ENCODE data around the gene TPRG1.

The TPRG1 gene

DNA sequence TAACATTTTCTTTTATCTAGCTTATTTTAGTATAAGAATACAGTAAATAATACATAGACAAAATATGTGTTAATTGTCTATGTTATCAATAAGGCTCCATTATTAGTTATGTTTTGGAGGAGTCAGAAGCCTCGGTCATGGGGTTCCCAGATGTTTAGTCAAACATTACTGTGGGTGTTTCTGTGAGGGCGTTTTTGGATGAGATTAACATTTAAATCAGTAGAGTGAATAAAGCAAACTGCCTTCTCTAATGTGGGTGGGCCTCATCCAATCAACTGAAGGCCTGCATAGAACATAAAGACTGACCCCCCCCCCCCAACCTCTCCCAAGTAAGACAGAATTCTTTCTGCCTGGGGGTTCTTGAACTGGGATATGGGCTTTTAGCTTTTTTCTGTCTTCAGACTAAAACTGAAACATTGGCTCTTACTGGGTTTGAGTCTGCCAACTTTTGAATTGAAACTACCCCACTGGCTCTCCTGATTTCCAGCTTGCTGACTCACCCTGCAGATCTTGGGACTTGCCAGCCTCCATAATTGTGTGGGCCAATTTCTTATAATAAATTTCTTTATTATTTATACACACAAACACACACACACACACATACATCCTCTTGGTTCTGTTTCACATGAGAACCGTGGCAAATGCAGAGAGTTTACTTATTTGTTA is 192.0 kb downstream of the TPRG1 start:
- no peak for DNase-seq

DNA sequence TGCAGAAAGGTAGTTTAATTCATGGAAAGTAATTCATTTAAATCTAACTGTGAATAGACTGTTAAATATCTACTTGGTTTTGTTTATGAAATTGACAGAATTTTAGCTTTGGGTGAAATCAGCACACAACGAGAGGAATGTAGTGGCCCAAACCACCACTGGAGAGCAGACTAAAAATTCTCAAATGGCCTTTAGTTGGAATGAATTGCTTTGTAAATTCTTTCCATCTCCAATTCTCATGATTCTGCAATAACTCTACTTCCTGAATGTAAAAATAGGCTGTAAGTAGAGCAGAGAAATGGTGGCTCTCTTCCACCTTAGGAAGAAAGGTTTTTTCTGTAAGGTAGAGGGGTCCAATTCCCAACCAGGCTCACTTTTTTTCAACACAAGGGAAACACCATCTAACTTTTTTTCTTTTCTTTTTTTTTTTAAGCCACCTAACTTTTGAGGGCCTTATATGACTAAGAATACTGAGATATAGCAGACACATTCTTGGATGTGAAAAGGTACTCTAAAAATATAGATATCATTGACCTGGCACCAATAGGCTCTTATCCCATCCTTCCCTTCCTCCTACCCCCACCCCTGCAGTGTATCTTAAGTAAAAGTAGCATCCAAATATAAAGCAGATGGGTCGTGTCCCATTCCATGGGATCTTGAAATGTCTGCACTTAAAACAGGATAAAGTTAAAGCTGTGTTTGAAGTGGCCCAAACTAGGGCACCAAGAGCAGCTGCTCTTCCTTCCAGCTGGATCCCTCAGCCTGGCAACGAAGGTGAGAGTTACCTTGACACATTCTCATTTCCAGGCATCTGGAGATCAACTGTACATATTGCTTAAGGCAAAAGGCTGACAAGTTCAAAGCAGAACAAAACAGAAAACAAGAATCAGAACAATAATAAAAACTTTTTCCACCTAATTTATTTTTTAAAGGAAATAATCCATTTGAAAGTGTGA is 194.1 kb downstream of the TPRG1 start:
- DNase-seq = no peak

DNA sequence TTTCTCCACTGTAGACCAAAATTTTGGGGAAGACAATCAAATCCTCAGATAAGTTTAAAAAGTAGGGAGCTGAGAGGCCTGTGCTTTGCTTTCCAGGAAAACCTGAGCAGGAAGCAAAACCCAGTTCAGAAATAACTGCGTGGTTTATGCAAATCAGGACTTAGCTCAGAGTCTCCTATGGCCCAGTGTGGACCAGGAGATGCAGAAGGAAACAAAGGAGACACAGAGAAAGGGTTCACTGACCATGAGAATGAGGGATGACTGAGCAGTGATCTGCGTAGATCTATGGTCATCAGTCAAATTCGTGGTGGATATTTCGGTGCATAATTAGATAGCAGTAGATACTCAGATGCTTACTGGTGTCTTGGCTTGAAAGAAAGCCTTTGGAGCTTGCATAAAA is 196.6 kb downstream of the TPRG1 start:
- DNase-seq = no peak

DNA sequence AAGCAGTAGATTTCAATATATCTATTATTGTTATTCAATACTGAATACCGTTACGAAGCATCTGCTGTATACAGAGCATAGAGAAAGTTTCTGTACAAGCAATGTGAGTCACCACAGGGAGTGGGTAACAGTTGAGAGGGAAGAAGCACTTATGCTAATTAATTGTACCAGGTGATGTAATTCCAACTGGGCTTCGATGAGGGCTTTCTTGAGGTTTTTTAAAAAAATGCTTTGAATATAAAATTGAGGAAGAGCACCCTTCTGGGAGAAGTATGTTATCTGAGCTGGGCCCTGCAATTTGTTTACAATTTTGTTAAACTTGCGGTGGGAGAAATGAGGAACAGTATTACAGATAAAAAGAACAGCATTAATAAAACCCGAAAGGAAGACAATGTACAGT is 197.9 kb downstream of the TPRG1 start:
- no peak for DNase-seq

DNA sequence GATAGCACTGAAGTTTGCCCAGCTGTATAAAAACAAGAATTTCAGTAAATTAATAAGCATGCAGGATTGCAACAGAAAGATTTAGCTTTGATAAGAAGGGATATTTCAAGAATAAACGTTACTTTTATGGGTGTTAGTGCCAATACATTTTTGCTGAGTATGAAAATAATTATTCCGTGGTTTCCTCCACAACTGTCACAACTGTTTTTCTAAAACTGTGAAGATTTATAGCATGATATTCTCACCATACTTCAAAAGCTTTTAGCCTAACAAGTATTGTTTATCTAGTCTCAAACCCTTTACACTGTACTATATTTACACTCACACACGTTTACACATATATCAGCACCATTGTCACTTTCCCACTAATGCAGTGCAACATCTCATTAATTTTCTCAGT is 200.5 kb downstream of the TPRG1 start:
- DNase-seq = no peak
